ENCODE results near the gene CCL2.
A peak's percentile ranks its signal among the peaks of the same experiment; 100 is the strongest.

Gene CCL2

GRCh38 chr17:34252444-34253138 is 2.5 kb upstream of the CCL2 start:
- Histone ChIP-seq H3K9ac (ENCODE audit: low read length) (peak overlapping the region; percentile 81), H2BK120ac (ENCODE audit: low read depth, low read length) (no peak overlapping the region), H3K18ac (ENCODE audit: low read depth in 1 of 2, low read length in 2 of 2) (no peak overlapping the region), H3K23ac (ENCODE audit: low read length in 2 of 2) (no peak overlapping the region), H3K4me3 (ENCODE audit: insufficient read depth in 1 of 2, low read depth in 1 of 2, low read length in 2 of 2) (peak overlapping the region in 1 of 2 experiments; percentile 36), H3K9me3 (ENCODE audit: control insufficient read depth, low read length) (no peaks in the 10 kb centered on the region), H2BK12ac (ENCODE audit: low read length in 2 of 2) (no peak overlapping the region), H4K8ac (ENCODE audit: low read length) (no peak overlapping the region), H3K79me1 (replicated peaks; ENCODE audit: low read length, poor library complexity, severe bottlenecking) (no peaks in the 10 kb centered on the region), H4K91ac (ENCODE audit: low read length) (no peak overlapping the region), H2BK5ac (ENCODE audit: low read depth, low read length, poor library complexity, severe bottlenecking) (peak overlapping the region; percentile 50), H2AFZ (ENCODE audit: low read depth, low read length) (no peak overlapping the region), H3K4me2 (ENCODE audit: low read length, poor library complexity, severe bottlenecking) (no peak overlapping the region), H3K27ac (ENCODE audit: low read length, poor library complexity, severe bottlenecking) (peak overlapping the region; percentile 88), H3K36me3 (ENCODE audit: control insufficient read depth in 1 of 2, insufficient read depth in 2 of 2, low read depth in 1 of 2, low read length in 2 of 2) (peaks cover 0 to 15% of the 10 kb centered on the region in 2 experiments), H3K27me3 (ENCODE audit: control insufficient read depth in 1 of 2, insufficient read depth in 1 of 2, low read length in 2 of 2) (no peaks in the 10 kb centered on the region), H3K4me1 (ENCODE audit: control insufficient read depth, insufficient read depth, low read depth, low read length) (peaks cover 25% of the 10 kb centered on the region), H3K14ac (ENCODE audit: low read length in 2 of 2) (no peak overlapping the region), H3K4ac (ENCODE audit: low read depth in 1 of 2, low read length in 2 of 2) (peak overlapping the region in 1 of 2 experiments; percentile 64), H2BK15ac (ENCODE audit: low read depth, poor library complexity, severe bottlenecking) (no peak overlapping the region), H2AK5ac (ENCODE audit: low read length, severe bottlenecking) (peak overlapping the region; percentile 46)
- WGBS = 8% methylated on average over 6 of the region's 6 CpGs
- peak; percentile 96 for DNase-seq

DNA sequence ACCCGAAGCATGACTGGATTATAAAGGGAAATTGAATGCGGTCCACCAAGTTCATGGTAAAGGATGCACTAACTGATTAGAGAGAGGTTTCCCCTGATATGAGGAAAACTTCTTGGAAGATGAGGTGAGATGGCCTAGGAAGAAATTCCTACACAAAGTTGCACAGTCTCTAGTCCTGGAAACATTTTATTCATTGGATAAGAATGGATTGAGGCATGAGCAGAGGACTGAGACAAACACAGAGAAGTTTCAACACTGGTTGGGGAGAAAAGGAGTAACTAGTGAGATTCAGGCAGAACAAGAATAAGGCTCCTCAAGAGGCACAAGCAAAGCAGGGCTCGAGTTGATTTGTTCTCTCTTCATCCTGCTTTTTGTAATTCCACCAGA is 2.0 kb upstream of the CCL2 start:
- H3K4me2 ChIP-seq (ENCODE audit: low read length, poor library complexity, severe bottlenecking) = no peak overlapping the region
- H3K4me1 ChIP-seq (ENCODE audit: control insufficient read depth, insufficient read depth, low read depth, low read length) = peaks cover 24% of the 10 kb centered on the region
- H3K18ac ChIP-seq (ENCODE audit: low read depth in 1 of 2, low read length in 2 of 2) = peak overlapping the region in 1 of 2 experiments; percentile 31
- H2AFZ ChIP-seq (ENCODE audit: low read depth, low read length) = no peak overlapping the region
- no peak overlapping the region for H2BK12ac ChIP-seq (ENCODE audit: low read length in 2 of 2)
- H3K23ac ChIP-seq (ENCODE audit: low read length in 2 of 2) = no peak overlapping the region
- DNase-seq = no peak
- H4K91ac ChIP-seq (ENCODE audit: low read length) = no peak overlapping the region
- H2BK15ac ChIP-seq (ENCODE audit: low read depth, poor library complexity, severe bottlenecking) = no peak overlapping the region
- H3K36me3 ChIP-seq (ENCODE audit: control insufficient read depth in 1 of 2, insufficient read depth in 2 of 2, low read depth in 1 of 2, low read length in 2 of 2) = peaks cover 0 to 15% of the 10 kb centered on the region in 2 experiments
- H2BK5ac ChIP-seq (ENCODE audit: low read depth, low read length, poor library complexity, severe bottlenecking) = no peak overlapping the region
- H3K79me1 ChIP-seq (replicated peaks; ENCODE audit: low read length, poor library complexity, severe bottlenecking) = no peaks in the 10 kb centered on the region
- H3K9ac ChIP-seq (ENCODE audit: low read length) = peak overlapping the region; percentile 81
- peak overlapping the region in 1 of 2 experiments; percentile 36 for H3K4me3 ChIP-seq (ENCODE audit: insufficient read depth in 1 of 2, low read depth in 1 of 2, low read length in 2 of 2)
- no peak overlapping the region for H2BK120ac ChIP-seq (ENCODE audit: low read depth, low read length)
- WGBS = 63% methylated on average over 3 of the region's 3 CpGs
- peak overlapping the region; percentile 88 for H3K27ac ChIP-seq (ENCODE audit: low read length, poor library complexity, severe bottlenecking)
- H3K9me3 ChIP-seq (ENCODE audit: control insufficient read depth, low read length) = no peaks in the 10 kb centered on the region
- H4K8ac ChIP-seq (ENCODE audit: low read length) = no peak overlapping the region
- H3K14ac ChIP-seq (ENCODE audit: low read length in 2 of 2) = no peak overlapping the region
- H2AK5ac ChIP-seq (ENCODE audit: low read length, severe bottlenecking) = peak overlapping the region; percentile 80
- H3K4ac ChIP-seq (ENCODE audit: low read depth in 1 of 2, low read length in 2 of 2) = peak overlapping the region in 1 of 2 experiments; percentile 42
- no peaks in the 10 kb centered on the region for H3K27me3 ChIP-seq (ENCODE audit: control insufficient read depth in 1 of 2, insufficient read depth in 1 of 2, low read length in 2 of 2)

- Histone ChIP-seq H3K4me2 (ENCODE audit: low read length, poor library complexity, severe bottlenecking) (no peak overlapping the region), H3K14ac (ENCODE audit: low read length in 2 of 2) (no peak overlapping the region), H3K27ac (ENCODE audit: low read length, poor library complexity, severe bottlenecking) (peak overlapping the region; percentile 88), H2AFZ (ENCODE audit: low read depth, low read length) (no peak overlapping the region), H2AK5ac (ENCODE audit: low read length, severe bottlenecking) (peak overlapping the region; percentile 54), H3K23ac (ENCODE audit: low read length in 2 of 2) (no peak overlapping the region), H3K27me3 (ENCODE audit: control insufficient read depth in 1 of 2, insufficient read depth in 1 of 2, low read length in 2 of 2) (no peaks in the 10 kb centered on the region), H4K91ac (ENCODE audit: low read length) (no peak overlapping the region), H3K4me1 (ENCODE audit: control insufficient read depth, insufficient read depth, low read depth, low read length) (peaks cover 22% of the 10 kb centered on the region), H2BK120ac (ENCODE audit: low read depth, low read length) (no peak overlapping the region), H3K9ac (ENCODE audit: low read length) (peak overlapping the region; percentile 81), H2BK12ac (ENCODE audit: low read length in 2 of 2) (peak overlapping the region in 1 of 2 experiments; percentile 90), H2BK5ac (ENCODE audit: low read depth, low read length, poor library complexity, severe bottlenecking) (peak overlapping the region; percentile 21), H3K4me3 (ENCODE audit: insufficient read depth in 1 of 2, low read depth in 1 of 2, low read length in 2 of 2) (peak overlapping the region in 1 of 2 experiments; percentile 90), H2BK15ac (ENCODE audit: low read depth, poor library complexity, severe bottlenecking) (no peak overlapping the region), H3K9me3 (ENCODE audit: control insufficient read depth, low read length) (no peaks in the 10 kb centered on the region), H3K36me3 (ENCODE audit: control insufficient read depth in 1 of 2, insufficient read depth in 2 of 2, low read depth in 1 of 2, low read length in 2 of 2) (peaks cover 0 to 15% of the 10 kb centered on the region in 2 experiments), H3K79me1 (replicated peaks; ENCODE audit: low read length, poor library complexity, severe bottlenecking) (no peaks in the 10 kb centered on the region), H3K18ac (ENCODE audit: low read depth in 1 of 2, low read length in 2 of 2) (peak overlapping the region; percentile 45 to 54), H4K8ac (ENCODE audit: low read length) (no peak overlapping the region), H3K4ac (ENCODE audit: low read depth in 1 of 2, low read length in 2 of 2) (peak overlapping the region in 1 of 2 experiments; percentile 44)
- 25% methylated on average over 2 of the region's 3 CpGs for WGBS
- DNase-seq = peak; percentile 72
Measured at GRCh38 chr17:34254146-34254545, 939 bp upstream of the CCL2 start.

DNA sequence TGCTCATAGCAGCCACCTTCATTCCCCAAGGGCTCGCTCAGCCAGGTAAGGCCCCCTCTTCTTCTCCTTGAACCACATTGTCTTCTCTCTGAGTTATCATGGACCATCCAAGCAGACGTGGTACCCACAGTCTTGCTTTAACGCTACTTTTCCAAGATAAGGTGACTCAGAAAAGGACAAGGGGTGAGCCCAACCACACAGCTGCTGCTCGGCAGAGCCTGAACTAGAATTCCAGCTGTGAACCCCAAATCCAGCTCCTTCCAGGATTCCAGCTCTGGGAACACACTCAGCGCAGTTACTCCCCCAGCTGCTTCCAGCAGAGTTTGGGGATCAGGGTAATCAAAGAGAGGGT is 272 bp downstream of the CCL2 start:
- H3K27me3 ChIP-seq (ENCODE audit: control insufficient read depth in 1 of 2, insufficient read depth in 1 of 2, low read length in 2 of 2) = no peaks in the 10 kb centered on the region
- no peaks in the 10 kb centered on the region for H3K9me3 ChIP-seq (ENCODE audit: control insufficient read depth, low read length)
- H2BK12ac ChIP-seq (ENCODE audit: low read length in 2 of 2) = peak overlapping the region in 1 of 2 experiments; percentile 73
- H3K27ac ChIP-seq (ENCODE audit: low read length, poor library complexity, severe bottlenecking) = peak overlapping the region; percentile 88
- no peak for DNase-seq
- H3K36me3 ChIP-seq (ENCODE audit: control insufficient read depth in 1 of 2, insufficient read depth in 2 of 2, low read depth in 1 of 2, low read length in 2 of 2) = peaks cover 0 to 15% of the 10 kb centered on the region in 2 experiments
- H3K14ac ChIP-seq (ENCODE audit: low read length in 2 of 2) = no peak overlapping the region
- H3K4ac ChIP-seq (ENCODE audit: low read depth in 1 of 2, low read length in 2 of 2) = peak overlapping the region in 1 of 2 experiments; percentile 91
- no peak overlapping the region for H4K91ac ChIP-seq (ENCODE audit: low read length)
- H3K79me1 ChIP-seq (replicated peaks; ENCODE audit: low read length, poor library complexity, severe bottlenecking) = no peaks in the 10 kb centered on the region
- H4K8ac ChIP-seq (ENCODE audit: low read length) = no peak overlapping the region
- no peak overlapping the region for H2AK5ac ChIP-seq (ENCODE audit: low read length, severe bottlenecking)
- H2BK15ac ChIP-seq (ENCODE audit: low read depth, poor library complexity, severe bottlenecking) = no peak overlapping the region
- H3K23ac ChIP-seq (ENCODE audit: low read length in 2 of 2) = no peak overlapping the region
- peaks cover 16% of the 10 kb centered on the region for H3K4me1 ChIP-seq (ENCODE audit: control insufficient read depth, insufficient read depth, low read depth, low read length)
- peak overlapping the region; percentile 49 for H3K4me2 ChIP-seq (ENCODE audit: low read length, poor library complexity, severe bottlenecking)
- WGBS = 41% methylated on average over 5 of the region's 5 CpGs
- no peak overlapping the region for H2BK120ac ChIP-seq (ENCODE audit: low read depth, low read length)
- H3K4me3 ChIP-seq (ENCODE audit: insufficient read depth in 1 of 2, low read depth in 1 of 2, low read length in 2 of 2) = peak overlapping the region; percentile 26 to 90
- H3K18ac ChIP-seq (ENCODE audit: low read depth in 1 of 2, low read length in 2 of 2) = peak overlapping the region; percentile 23 to 78
- peak overlapping the region; percentile 81 for H3K9ac ChIP-seq (ENCODE audit: low read length)
- no peak overlapping the region for H2AFZ ChIP-seq (ENCODE audit: low read depth, low read length)
- H2BK5ac ChIP-seq (ENCODE audit: low read depth, low read length, poor library complexity, severe bottlenecking) = no peak overlapping the region
